Hepatocyte (in vitro differentiated cells): Measurements from ENCODE around the gene IL13RA1. TPM values are rescaled to one million over a fixed set of nuclear protein-coding genes. Genes with fewer than 3 reads are reported as not detected.

ENCODE experiments used
- DNase-seq: peaks from one replicate; pipeline ENCODE4 v3.0.0-alpha.2; 2016; ENCODE audit warnings: low spot score
- H2AFZ ChIP-seq: fragments of 200-600 bp; sonication (generic); 2 replicates; pipeline ENCODE4 v1.6.0; 2016; ENCODE audit warnings: antibody characterized with exemption, mild to moderate bottlenecking
- H3K27ac ChIP-seq: fragments of 200-600 bp; sonication (generic); 2 replicates; pipeline ENCODE4 v1.5.1; 2016; ENCODE audit warnings: mild to moderate bottlenecking
- H3K27me3 ChIP-seq: fragments of 200-600 bp; sonication (generic); 2 replicates; pipeline ENCODE4 v1.6.1; 2016
- H3K36me3 ChIP-seq: fragments of 200-600 bp; sonication (generic); replicated peaks from 2 replicates; pipeline ENCODE4 v1.5.1; 2016; ENCODE audit warnings: low read depth; ENCODE audit not compliant: insufficient read depth
- H3K4me1 ChIP-seq: fragments of 200-600 bp; sonication (generic); 2 replicates; pipeline ENCODE4 v1.5.1; 2016; ENCODE audit warnings: mild to moderate bottlenecking, moderate library complexity; ENCODE audit not compliant: insufficient read depth
- H3K4me2 ChIP-seq: fragments of 200-600 bp; sonication (generic); 2 replicates; pipeline ENCODE4 v1.6.0; 2016
- H3K4me3 ChIP-seq: fragments of 200-600 bp; sonication (generic); 2 replicates; pipeline ENCODE4 v1.5.1; 2016; ENCODE audit warnings: mild to moderate bottlenecking
- H3K79me2 ChIP-seq: fragments of 200-600 bp; sonication (generic); 2 replicates; pipeline ENCODE4 v1.6.0; 2017; ENCODE audit warnings: mild to moderate bottlenecking
- H3K9me2 ChIP-seq: fragments of 200-600 bp; sonication (generic); replicated peaks from 2 replicates; pipeline ENCODE4 v1.6.0; 2017; ENCODE audit warnings: mild to moderate bottlenecking; ENCODE audit not compliant: insufficient read depth
- H3K9me3 ChIP-seq: fragments of 200-600 bp; sonication (generic); 2 replicates; pipeline ENCODE4 v1.5.1; 2016; ENCODE audit warnings: low read depth, mild to moderate bottlenecking
- H4K20me1 ChIP-seq: fragments of 200-600 bp; sonication (generic); 2 replicates; pipeline ENCODE4 v1.6.0; 2016; ENCODE audit warnings: mild to moderate bottlenecking; ENCODE audit not compliant: insufficient read depth, poor library complexity, severe bottlenecking
- EZH2 ChIP-seq: fragments of 200-600 bp; sonication (generic); IDR thresholded peaks from 2 replicates; pipeline ENCODE4 v1.6.1; 2016; ENCODE audit warnings: antibody characterized with exemption, mild to moderate bottlenecking, borderline replicate concordance
- EZH2phosphoT487 ChIP-seq: fragments of 200-600 bp; sonication (generic); IDR thresholded peaks from one replicate; pipeline ENCODE4 v1.6.1; 2018; ENCODE audit warnings: antibody characterized with exemption, mild to moderate bottlenecking, low read depth, moderate library complexity; ENCODE audit not compliant: unreplicated experiment, severe bottlenecking
- WGBS: methylation state at CpG from one replicate; pipeline ENCODE4 v1.1.6; 2016; ENCODE audit warnings: low lambda C conversion rate; ENCODE audit errors: missing lambda C conversion rate; 5-methylcytosine and 5-hydroxymethylcytosine counted together
- polyA plus RNA-seq: library from polyadenylated mRNA; unstranded; fragments of >200 nt; fragmentation: Nextera tagmentation; extraction: Ambion mirVana; gene quantifications from 2 replicates; pipeline ENCODE4 v1.2.1, GENCODE V29; 2016
- total RNA-seq: library from RNA; depleted of rRNA; stranded (reverse); fragments of >200 nt; gene quantifications from 2 replicates; pipeline ENCODE4 v1.2.3, GENCODE V29; 2014
- TF ChIP-seq, protein P1 (sequence below): fragments of 200-600 bp; sonication (generic); IDR thresholded peaks from 2 replicates; pipeline ENCODE4 v1.5.1; 2016; ENCODE audit warnings: antibody characterized with exemption, mild to moderate bottlenecking; ENCODE audit not compliant: poor library complexity

Gene IL13RA1
- total and polyA plus RNA-seq, 2 experiments from 2014 or later: 27.2 to 40.9 TPM

DNA sequence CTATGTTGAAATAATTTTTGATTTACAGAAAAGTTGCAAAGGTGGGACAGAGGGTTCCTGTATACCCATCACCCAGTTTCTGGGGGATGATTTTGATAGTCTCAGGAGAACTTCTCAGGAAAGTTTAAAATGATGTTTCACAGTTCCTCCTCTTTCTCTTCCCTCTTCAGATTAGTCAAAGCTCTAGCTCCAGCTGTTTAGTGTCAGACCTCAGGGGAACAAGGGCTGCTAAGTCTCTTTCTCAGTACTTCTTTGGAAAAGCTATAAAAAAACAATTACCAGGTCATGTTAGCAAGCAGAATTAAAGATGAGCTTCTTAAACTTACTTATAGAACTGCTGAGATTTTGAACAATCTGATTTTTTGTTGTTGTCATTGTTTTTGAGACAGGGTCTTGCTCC is 12.2 kb downstream of the IL13RA1 start:
- Histone ChIP-seq H3K4me3 (no peak overlapping the region), H3K9me3 (peaks cover 3% of the 10 kb centered on the region), H2AFZ (no peak overlapping the region), H3K9me2 (no peaks in the 10 kb centered on the region), H4K20me1 (no peaks in the 10 kb centered on the region), H3K27ac (no peak overlapping the region), H3K36me3 (no peaks in the 10 kb centered on the region), H3K79me2 (peaks cover 24% of the 10 kb centered on the region), H3K4me2 (no peak overlapping the region), H3K4me1 (no peaks in the 10 kb centered on the region), H3K27me3 (no peaks in the 10 kb centered on the region)
- TF ChIP-seq, protein P1, sequence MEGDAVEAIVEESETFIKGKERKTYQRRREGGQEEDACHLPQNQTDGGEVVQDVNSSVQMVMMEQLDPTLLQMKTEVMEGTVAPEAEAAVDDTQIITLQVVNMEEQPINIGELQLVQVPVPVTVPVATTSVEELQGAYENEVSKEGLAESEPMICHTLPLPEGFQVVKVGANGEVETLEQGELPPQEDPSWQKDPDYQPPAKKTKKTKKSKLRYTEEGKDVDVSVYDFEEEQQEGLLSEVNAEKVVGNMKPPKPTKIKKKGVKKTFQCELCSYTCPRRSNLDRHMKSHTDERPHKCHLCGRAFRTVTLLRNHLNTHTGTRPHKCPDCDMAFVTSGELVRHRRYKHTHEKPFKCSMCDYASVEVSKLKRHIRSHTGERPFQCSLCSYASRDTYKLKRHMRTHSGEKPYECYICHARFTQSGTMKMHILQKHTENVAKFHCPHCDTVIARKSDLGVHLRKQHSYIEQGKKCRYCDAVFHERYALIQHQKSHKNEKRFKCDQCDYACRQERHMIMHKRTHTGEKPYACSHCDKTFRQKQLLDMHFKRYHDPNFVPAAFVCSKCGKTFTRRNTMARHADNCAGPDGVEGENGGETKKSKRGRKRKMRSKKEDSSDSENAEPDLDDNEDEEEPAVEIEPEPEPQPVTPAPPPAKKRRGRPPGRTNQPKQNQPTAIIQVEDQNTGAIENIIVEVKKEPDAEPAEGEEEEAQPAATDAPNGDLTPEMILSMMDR: no peak
- no peak for TF ChIP-seq EZH2phosphoT487
- TF ChIP-seq EZH2: no peak
- DNase-seq: no peak

DNA sequence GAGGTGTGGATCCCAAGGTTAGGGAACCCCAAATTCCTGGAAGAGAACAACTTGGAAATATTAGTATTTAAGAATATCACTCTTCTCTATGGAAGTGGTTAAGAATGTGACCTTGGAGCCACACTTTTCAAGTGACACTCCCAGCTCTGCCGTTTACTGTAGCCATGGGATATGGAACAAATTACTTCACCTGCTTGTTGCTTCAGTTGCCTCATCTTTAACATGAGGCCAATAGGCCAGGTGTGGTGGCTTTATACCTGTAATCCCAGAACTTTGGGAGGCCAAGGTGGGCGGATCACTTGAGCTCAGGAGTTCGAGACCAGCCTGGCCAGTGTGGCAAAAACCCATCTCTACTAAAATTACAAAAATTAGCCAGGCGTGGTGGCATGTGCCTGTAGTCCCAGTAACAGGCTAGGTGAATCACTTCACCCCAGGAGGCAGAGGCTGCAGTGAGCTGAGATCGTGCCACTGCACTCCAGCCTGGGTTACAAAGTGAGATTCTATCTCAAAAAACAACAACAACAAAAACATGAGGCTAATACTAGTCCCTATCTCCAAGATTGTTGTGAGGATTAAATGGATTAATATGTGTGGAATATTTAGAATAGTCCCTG is 13.0 kb downstream of the IL13RA1 start:
- WGBS: 78% methylated on average over 5 of the region's 5 CpGs
- Histone ChIP-seq H3K9me3 (peaks cover 3% of the 10 kb centered on the region), H3K4me1 (no peaks in the 10 kb centered on the region), H3K4me3 (no peak overlapping the region), H4K20me1 (no peaks in the 10 kb centered on the region), H3K27me3 (no peaks in the 10 kb centered on the region), H2AFZ (no peak overlapping the region), H3K9me2 (no peaks in the 10 kb centered on the region), H3K36me3 (no peaks in the 10 kb centered on the region), H3K27ac (no peak overlapping the region), H3K4me2 (no peak overlapping the region), H3K79me2 (peaks cover 18% of the 10 kb centered on the region)
- no peak for TF ChIP-seq EZH2
- TF ChIP-seq, protein P1: no peak
- no peak for TF ChIP-seq EZH2phosphoT487
- no peak for DNase-seq

DNA sequence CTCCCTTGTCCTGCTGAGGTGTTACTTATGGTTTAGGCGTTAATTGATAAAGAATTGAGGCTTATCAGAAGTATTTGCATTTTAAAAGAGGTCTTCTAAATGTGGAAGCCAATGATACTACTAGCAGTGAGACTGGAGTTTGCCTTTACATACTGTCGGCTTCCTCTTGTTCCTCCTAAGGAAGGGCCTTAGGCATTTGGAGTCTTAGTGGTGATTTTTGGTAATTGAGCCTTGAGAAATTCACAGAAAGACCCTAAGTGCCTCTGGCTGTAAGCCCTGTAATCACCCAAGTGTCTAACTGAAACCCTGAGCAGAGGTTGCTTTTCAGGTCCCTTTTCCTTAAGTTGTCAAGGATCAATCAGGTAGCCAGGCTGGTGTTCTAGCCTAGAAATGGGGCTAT is 14.8 kb downstream of the IL13RA1 start:
- no peak for DNase-seq
- H3K4me3 ChIP-seq: no peak overlapping the region
- H3K36me3 ChIP-seq: no peaks in the 10 kb centered on the region
- 52% methylated on average over 2 of the region's 2 CpGs for WGBS
- no peaks in the 10 kb centered on the region for H3K9me2 ChIP-seq
- no peaks in the 10 kb centered on the region for H3K4me1 ChIP-seq
- no peaks in the 10 kb centered on the region for H4K20me1 ChIP-seq
- no peaks in the 10 kb centered on the region for H3K27me3 ChIP-seq
- H2AFZ ChIP-seq: no peak overlapping the region
- no peak overlapping the region for H3K4me2 ChIP-seq
- peaks cover 9% of the 10 kb centered on the region for H3K79me2 ChIP-seq
- no peaks in the 10 kb centered on the region for H3K9me3 ChIP-seq
- TF ChIP-seq, protein P1: no peak
- no peak for TF ChIP-seq EZH2phosphoT487
- no peak for TF ChIP-seq EZH2
- no peak overlapping the region for H3K27ac ChIP-seq
